SW480 (cell line): Measurements from ENCODE around the gene TSPAN3.
A peak's percentile ranks its signal among the peaks of the same experiment; 100 is the strongest.

Source experiments
- DNase-seq: peaks from one replicate; pipeline ENCODE4 v3.0.0-alpha.2; 2016; ENCODE audit warnings: low spot score

Gene TSPAN3

GRCh38 chr15:77033729-77034671 is 36.9 kb downstream of the TSPAN3 start:
- no peak for DNase-seq

GRCh38 chr15:77033417-77033728 is 37.5 kb downstream of the TSPAN3 start:
- no peak for DNase-seq

DNA sequence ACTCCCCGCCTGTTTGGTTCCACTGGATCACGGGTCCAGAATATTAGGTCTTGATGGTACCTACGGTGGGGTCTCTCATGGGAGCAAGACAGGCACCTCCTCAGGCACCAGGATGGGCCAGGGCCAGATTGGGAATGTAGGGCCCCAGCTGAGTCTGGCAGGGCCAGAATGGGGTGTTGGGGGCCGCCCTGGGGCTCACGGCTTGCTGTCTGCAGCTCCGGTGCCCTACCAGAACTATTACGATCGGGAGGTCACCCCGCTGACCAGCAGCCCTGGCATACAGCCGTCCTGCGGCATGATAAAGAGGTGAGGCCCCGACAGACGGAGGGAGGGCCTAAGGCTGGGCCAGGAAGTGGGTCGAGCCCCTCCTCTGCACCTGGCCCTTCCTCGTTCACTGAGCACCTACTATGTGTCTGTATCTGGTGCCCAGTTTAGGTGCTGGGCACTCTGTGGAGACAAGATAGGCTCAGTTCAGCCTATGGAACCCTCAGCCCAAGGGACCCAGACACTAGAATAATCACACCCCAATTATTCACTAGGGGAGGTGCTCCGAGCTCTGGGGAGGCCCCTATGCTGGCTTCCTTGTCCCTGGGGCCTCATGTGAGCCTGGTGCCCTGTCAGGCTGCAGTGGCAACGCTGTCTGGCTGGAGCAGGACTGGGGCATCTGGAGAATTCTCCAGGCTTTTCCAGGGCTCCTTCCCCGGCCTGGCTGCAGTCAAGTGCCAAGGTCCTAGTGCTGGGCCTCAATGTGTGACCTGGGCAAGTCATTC is 38.1 kb downstream of the TSPAN3 start:
- DNase-seq: no peak

DNA sequence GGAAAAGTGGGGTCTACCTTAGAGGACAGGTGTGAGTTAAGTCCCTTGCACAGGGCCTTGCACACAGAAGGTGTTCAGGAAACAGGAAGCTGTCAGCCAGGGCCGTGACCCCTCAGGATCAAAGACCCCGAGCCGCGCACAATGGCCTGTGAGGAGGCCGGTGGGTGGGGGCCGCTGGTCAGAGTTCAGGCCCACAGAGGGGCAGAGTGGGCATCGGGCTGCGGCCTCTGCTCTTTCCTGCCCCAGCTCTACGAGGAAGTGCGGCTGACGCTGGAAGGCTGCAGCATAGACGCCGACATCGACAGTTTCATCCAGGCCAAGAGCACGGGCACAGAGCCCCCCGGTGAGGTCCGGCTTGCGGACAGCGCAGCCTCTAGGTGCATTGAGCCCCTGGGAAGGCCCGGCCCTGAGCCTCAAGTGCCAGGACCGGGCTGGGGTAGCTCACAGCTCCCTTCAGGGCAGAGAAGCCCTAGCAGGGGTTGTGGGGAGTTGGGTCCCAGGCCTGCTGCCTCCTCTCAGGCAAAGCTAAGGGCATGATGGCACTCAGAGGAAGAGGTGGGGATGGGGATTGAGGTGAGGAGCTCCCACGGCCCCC is 38.8 kb downstream of the TSPAN3 start:
- no peak for DNase-seq

GRCh38 chr15:77031376-77032050 is 39.4 kb downstream of the TSPAN3 start:
- DNase-seq: no peak

DNA sequence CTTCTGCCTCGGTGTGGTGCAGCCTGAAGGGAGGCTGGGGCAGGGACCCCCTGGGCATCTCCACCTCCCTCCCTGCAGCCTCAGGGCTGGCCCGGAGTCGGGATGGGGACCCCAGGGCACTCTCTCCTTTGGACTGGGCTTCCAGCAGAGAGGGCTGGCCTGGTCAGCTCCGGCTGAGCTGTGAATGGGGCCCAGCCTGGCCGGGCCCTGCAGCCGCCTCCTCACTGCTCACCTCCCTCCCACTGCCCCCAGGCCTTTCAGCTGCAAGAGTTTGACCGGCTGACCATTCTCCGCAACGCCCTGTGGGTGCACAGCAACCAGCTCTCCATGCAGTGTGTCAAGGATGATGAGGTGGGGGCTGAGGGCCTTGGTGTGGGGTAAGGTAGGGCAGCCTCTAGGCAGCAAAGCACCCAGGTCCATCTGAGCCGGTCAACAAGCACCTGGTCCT is 40.0 kb downstream of the TSPAN3 start:
- DNase-seq: no peak

DNA sequence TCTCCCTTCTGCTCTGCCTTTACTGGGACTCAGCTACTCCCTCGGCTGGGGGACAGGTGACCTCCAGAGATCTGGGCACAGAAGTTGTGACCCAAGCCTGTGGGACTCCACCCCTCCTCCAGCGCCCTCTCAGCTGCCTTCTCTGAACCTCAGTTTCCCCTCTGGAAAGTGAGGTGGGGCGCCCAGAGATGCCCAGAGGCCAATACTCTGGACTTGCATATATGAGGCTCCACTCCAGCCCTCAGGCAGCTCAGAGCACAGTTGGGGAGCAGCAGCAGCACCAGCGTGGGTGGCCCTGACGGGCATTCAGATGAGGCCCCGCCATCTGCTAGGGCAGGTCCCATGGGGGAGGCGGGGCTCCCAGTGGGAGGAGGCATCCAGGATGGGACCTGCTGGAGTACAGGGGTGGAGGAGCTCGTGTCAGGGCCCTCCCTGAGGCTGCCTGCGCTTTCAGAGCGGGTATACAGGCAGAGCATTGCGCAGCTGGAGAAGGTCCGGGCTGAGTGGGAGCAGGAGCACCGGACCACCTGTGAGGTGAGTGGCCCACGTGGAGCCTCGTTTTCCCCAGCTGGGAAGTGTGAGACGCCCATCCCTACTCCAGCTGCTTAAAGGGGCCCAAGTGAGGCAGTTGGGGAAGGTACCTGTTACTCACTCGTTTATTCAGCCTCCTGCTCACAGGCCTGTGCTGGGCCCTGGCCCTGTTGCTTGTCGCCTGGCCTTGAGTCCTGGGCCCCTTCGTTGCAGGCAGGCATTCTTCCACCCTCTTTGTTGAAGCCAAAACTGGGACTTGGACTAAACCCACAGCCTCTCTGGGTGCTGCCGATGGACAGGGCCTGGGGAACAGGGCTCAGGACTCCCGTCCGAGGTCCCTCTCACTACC is 40.6 kb downstream of the TSPAN3 start:
- DNase-seq: peak; percentile 25

DNA sequence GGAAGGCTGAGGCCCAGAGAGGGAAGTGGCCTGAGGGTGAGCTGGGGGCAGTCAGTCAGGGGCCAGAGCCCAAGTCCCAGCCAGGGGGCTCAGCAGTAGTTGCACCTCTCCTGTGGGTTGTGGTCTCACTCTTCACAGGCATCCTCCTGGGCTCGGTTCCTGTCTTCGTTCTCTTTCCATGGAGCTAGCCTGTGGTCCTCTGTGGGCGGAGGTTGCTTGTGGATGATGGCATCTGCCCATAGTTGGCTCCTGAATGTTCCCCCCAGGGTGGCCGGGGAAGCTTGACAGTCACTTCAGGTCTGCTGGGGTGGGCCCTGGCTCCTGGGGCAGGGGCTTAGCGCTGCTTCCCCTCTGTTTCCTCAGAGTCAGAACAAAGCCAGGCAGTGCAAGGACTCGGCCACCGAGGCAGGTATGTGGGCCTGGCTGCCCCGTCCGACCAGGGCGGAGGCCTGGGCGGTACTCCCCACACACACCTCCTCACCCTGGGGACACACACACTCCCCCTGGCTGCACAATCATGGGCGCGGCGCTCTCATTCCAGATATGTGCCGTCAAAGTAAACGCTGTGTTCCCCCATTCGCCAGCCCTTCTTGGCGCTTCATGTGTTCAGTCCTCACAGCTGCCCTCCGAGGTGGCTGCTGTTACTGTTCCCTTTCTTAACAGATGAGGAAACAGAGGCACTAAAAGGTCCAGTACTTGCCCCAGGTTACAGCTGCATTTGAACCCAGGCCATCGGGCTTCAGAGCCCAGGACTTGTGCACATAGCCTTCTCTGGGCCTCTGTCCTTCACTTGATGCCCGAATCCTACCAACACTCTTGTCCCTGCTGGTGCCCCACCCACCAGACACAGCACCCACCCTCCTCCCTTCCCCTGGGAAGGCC is 41.5 kb downstream of the TSPAN3 start:
- no peak for DNase-seq

GRCh38 chr15:77028451-77029165 is 42.3 kb downstream of the TSPAN3 start:
- DNase-seq: no peak

DNA sequence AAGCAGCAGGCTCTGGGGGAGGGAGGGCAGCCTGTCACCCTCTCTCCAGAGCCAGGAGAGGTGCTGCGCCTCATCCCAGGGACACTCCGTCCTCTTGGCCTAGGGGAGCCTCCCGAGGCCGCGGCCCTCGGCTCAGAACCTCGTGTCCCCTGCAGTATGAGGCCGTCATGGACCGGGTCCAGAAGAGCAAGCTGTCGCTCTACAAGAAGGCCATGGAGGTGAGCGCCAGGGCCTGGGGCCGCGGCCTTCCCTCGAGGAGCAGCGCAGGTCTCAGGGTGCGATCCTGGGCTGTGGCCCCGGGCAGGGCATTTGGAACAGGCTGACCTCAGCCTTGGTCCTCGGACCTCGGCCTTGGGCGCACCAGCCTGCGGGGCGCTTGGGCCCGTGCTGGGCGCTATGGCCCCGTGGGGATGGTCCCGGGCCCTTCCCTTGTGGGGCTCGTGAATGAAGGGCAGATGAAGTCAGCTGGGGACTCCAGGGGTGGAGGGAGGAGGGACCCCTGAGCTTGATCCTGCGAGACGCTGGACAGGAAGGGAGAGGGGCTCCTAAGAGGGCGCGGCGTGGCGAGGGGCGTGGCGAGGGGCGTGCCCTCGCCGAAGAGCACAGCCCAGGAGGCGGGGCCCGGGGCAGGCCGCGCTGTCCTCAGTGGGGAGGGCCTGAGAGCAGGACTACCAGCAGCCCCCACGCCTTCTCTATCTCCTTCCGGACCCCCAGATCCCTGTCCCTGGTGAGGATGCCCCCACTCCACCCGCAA is 43.0 kb downstream of the TSPAN3 start:
- no peak for DNase-seq

DNA sequence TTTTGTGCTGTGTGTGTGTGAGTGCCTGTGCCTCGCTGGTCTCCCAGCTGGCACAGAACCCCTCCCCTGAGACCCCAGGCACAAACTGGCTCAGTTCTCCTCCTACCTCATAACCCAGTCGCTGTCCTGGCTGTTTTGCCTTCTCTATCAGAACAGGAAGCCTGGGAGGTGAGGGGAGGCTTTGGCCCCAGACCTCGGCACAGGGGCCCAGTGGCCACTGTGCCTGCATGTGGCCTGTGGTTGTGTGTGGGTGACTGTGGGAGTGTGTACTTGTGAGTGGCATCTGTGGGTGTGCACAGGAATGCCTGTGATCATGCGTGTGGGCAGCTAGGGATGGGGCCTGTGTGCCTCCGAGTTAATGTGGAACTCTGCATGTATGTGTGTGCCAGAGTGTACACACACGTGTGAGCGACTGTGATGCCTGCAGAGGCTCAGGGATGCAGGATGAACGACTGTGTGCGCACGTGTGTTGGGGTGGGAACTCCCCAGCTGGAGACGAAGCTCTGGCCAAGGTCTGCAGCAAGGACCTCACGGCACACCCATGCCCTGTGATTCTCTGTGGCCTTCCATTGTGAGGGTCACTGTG is 43.7 kb downstream of the TSPAN3 start:
- no peak for DNase-seq

DNA sequence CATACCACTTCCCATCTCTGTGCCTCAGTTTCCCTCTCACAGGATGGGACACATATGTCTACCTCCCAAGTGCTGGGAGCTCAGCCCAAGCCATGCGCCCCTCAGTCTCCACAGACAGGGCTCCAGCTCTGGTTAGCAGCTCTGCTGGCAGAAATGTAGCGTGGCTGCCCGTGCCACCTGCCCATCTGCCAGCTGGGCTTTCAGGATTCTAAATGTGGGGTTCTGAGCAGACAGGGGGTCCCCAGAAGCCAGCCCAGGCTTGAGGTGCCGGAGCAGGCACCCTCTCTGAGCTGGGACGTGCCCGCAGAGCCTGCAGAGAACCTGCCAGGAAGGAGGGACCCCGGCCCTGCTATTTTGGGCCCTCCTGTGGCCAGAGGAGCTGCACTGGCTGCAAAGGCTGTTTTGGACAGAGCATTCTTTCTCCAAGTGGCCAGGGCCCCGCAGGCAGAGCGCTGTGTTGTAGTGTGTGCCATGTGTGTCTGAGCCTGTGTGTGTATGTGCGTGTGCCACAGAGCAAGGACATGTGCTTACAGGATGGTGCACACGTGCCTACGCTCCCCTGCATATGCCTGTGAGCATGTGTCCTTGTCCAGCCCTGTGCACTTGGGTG is 44.3 kb downstream of the TSPAN3 start:
- DNase-seq: no peak

DNA sequence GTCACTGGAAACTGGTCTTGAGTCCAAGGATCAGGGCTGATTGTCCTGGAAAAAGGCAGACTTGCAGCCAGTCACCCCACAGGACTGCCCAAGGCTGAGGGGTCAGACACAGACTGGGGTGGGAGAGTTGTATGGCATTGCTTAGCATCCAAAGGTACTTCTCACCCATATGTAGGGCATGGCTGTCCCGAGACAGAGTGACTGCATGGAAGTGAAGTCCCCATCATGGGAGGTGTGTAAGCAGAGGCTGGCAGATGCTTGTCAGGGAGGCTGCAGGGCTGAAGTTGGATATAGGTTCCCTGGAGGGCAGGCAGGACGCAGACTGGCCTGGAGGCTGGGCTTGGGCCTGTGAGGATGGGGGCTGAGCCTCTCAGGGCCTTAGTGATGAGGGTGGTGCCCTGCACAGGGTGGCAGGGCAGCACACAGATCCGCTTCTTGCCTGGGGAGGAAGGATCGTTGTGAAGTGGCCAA is 44.9 kb downstream of the TSPAN3 start:
- DNase-seq: no peak

DNA sequence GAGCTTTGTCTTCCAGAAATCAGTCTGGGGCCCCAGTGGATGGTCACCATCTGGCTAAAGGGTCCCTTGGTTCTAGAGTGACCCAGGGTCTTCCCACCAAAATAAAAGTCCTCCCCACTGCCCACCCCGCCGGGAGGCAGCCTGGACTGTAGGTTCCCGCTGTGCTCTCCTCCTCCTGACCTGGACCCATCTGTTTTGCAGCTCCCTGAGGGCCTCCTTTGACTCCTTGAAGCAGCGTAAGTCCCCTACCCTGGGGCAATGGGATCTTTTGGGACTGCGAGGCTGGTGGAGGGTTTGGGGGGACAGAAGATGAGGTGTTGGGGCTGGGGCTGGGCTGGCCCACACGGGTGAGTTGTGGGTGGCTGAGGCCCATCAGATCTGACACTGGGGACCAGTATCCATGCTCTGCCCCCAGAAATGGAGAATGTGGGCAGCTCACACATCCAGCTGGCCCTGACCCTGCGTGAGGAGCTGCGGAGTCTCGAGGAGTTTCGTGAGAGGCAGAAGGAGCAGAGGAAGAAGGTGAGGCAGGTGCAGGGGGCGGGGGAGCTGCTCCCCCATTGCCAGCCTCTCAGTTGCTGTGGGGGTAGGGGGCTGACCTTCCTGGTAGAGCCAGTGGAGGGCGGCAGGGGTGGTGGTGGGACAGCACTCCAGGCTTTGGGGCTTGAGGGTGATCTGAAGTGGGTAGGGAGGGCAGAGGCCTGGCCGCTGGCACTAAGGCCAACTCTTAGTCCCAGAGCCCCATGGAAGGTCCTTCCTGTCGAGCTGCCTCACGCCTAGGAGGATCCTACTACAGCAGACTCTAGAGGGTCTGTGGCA is 45.6 kb downstream of the TSPAN3 start:
- no peak for DNase-seq

- peak; percentile 39 for DNase-seq
Measured at GRCh38 chr15:77024273-77025082, 46.4 kb downstream of the TSPAN3 start.
